Nephron progenitor cell (in vitro differentiated cells): ENCODE data around the gene PCSK2.

Experiments
- DNase-seq: peaks from one replicate; pipeline ENCODE4 v3.0.0; 2021
- H3K27ac Mint-ChIP-seq: 2 replicates; pipeline ENCODE4 v1.8.0; 2021; ENCODE audit warnings: mild to moderate bottlenecking, moderate library complexity, mixed read lengths
- H3K27me3 Mint-ChIP-seq: 2 replicates; pipeline ENCODE4 v1.8.0; 2021; ENCODE audit warnings: mild to moderate bottlenecking, low read depth, mixed read lengths; ENCODE audit not compliant: poor library complexity
- H3K36me3 Mint-ChIP-seq: 2 replicates; pipeline ENCODE4 v1.8.0; 2021; ENCODE audit warnings: low read depth, mixed read lengths
- H3K4me1 Mint-ChIP-seq: 2 replicates; pipeline ENCODE4 v1.8.0; 2021; ENCODE audit warnings: mixed read lengths
- H3K4me3 Mint-ChIP-seq: 2 replicates; pipeline ENCODE4 v1.8.0; 2021; ENCODE audit warnings: mild to moderate bottlenecking, moderate library complexity, mixed read lengths
- H3K9me3 Mint-ChIP-seq: 2 replicates; pipeline ENCODE4 v1.8.0; 2021; ENCODE audit warnings: mild to moderate bottlenecking, moderate library complexity, mixed read lengths
- CTCF ChIP-seq: fragments of 200-600 bp; sonication (generic); IDR thresholded peaks from 2 replicates; pipeline ENCODE4 v1.5.0; 2021; ENCODE audit warnings: antibody characterized with exemption

PCSK2 gene

GRCh38 chr20:17295991-17296390 is 69.2 kb downstream of the PCSK2 start:
- TF ChIP-seq CTCF: no peak
- DNase-seq: no peak
- Mint-ChIP-seq H3K4me1 (no peaks in the 10 kb centered on the region), H3K4me3 (no peak overlapping the region), H3K36me3 (no peaks in the 10 kb centered on the region), H3K27me3 (peaks cover 8% of the 10 kb centered on the region), H3K9me3 (no peaks in the 10 kb centered on the region), H3K27ac (no peak overlapping the region)

- H3K36me3 Mint-ChIP-seq: no peaks in the 10 kb centered on the region
- H3K9me3 Mint-ChIP-seq: peaks cover 10% of the 10 kb centered on the region
- TF ChIP-seq CTCF: no peak
- no peak for DNase-seq
- no peak overlapping the region for H3K4me3 Mint-ChIP-seq
- H3K27me3 Mint-ChIP-seq: peaks cover 4% of the 10 kb centered on the region
- no peak overlapping the region for H3K27ac Mint-ChIP-seq
- H3K4me1 Mint-ChIP-seq: no peaks in the 10 kb centered on the region
Observed at GRCh38 chr20:17298171-17298570, 71.3 kb downstream of the PCSK2 start.

DNA sequence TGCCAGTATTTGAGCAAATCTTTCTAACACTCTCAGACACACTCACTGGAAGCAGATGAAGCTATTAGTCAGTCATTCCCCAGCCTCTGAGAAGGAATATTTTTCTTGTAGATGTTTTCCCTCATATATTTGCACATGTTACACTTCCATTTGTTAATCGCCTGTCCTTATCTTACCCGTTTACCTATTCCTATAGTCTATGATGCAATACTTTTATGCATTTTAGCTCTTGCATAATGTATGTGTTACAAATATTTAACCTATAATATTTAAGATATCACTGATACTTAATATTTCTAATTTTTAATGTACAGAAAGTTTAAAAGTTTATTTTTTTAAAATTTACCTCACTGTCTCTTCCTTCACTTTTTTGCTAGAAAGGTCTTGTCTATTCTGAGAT is 71.9 kb downstream of the PCSK2 start:
- TF ChIP-seq CTCF: no peak
- DNase-seq: no peak
- Mint-ChIP-seq H3K4me3 (no peak overlapping the region), H3K36me3 (no peaks in the 10 kb centered on the region), H3K9me3 (peaks cover 10% of the 10 kb centered on the region), H3K4me1 (no peaks in the 10 kb centered on the region), H3K27me3 (peaks cover 4% of the 10 kb centered on the region), H3K27ac (no peak overlapping the region)

- Mint-ChIP-seq H3K27ac (no peak overlapping the region), H3K4me1 (no peaks in the 10 kb centered on the region), H3K27me3 (peaks cover 4% of the 10 kb centered on the region), H3K36me3 (no peaks in the 10 kb centered on the region), H3K9me3 (peaks cover 10% of the 10 kb centered on the region), H3K4me3 (no peak overlapping the region)
- no peak for TF ChIP-seq CTCF
- no peak for DNase-seq
Observed at GRCh38 chr20:17300113-17300512, 73.3 kb downstream of the PCSK2 start.

DNA sequence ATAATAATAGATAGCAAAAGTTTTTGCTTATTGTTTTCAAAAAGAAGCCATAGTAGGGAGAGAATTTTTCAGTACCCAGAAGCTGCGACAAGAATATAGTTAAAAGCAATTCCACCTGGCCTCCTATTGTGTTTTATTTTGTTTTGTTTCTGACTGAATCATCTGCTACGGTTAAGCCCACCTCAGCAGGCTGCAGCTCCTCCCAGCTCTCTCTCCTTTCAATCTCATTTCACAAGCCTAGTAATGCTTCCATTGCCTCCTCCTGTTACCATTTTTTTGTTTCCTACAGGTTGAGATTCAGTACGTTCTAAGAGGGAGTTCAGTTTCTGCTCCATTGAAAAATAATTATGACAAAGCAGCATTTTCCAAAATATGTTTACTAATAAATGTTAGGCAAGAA is 77.9 kb downstream of the PCSK2 start:
- no peaks in the 10 kb centered on the region for H3K36me3 Mint-ChIP-seq
- no peaks in the 10 kb centered on the region for H3K27me3 Mint-ChIP-seq
- peaks cover 10% of the 10 kb centered on the region for H3K9me3 Mint-ChIP-seq
- no peak overlapping the region for H3K4me3 Mint-ChIP-seq
- DNase-seq: no peak
- H3K4me1 Mint-ChIP-seq: no peaks in the 10 kb centered on the region
- no peak for TF ChIP-seq CTCF
- H3K27ac Mint-ChIP-seq: peak overlapping the region; percentile 15

- Mint-ChIP-seq H3K9me3 (peaks cover 10% of the 10 kb centered on the region), H3K36me3 (no peaks in the 10 kb centered on the region), H3K27ac (no peak overlapping the region), H3K4me1 (no peaks in the 10 kb centered on the region), H3K4me3 (no peak overlapping the region), H3K27me3 (no peaks in the 10 kb centered on the region)
- DNase-seq: no peak
- TF ChIP-seq CTCF: no peak
Observed at GRCh38 chr20:17306427-17306826, 79.6 kb downstream of the PCSK2 start.
